ENCODE measurements around the gene UCHL1.
"Not testable (repeated sequence)": the region's sequence is repeated elsewhere in the genome, so short reads cannot be mapped to it uniquely, and the experiment has no call there.

Gene UCHL1

DNA sequence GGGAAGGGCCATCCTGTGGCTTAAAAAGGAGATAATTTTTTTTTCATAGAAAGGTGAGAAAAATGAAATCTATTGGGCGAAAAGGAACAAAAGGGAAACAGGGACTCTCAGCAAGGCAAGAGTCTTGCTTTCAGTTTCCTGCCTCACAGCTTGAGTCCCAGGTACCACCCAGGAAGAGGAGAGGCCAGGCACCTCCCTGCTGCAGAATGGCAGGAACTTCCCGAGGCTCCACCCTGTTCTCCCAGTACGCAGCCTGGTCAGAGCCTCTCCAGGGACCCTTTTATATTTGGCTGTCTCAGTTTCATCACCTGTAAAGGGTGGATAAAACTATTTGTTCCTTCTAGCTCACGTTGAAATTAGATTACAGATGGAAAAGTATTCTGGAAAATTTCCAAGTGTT lies 33.8 kb downstream of the UCHL1 start:
- no peak for DNase-seq (ENCODE audit: low read depth)

DNA sequence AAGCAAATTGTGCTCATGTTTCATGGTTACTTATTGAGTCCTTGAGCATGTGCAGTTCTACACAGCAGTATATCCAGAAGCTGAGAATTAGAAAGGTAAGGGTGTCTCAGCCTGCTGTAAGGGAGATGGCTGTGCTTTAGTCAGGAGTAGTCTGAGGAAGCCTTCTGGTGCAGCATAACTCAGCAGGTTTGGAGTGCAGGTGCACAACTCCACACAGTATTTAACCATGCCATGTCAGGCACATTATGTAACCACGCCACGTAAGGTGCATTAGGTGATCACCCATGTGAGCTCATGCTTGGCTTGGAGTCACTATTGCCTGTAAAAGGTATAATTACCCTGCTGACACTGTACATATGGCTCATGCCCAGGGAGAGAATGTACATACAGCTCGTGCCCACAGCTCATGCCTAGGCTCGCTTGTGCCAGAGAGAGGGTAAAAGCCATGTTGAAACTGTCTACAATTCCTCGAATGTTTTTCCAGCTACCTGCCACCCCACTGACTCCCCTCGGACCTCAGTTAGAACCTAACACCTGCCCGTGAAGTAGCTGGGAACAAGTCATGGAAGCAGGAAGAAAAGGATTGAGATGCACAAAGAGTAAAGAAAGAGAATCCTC lies 37.8 kb downstream of the UCHL1 start:
- no peak for DNase-seq (ENCODE audit: low read depth)

DNA sequence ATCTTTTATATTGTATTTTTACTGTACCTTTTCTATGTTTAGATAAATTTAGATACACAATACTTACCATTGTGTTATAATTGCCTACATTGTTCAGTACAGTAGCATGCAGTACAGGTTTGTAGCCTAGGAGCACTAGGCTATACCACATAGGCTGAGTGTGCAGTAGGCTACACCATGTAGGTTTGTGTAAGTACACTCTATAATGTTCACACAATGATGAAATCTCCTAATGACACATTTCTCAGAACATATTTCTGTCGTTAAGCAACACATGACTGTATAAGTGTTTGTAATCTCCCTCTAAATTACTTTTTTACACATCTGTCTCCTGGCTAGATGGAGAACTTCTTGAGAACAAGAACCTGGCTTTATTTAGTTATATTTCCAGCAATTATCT lies 40.3 kb downstream of the UCHL1 start:
- no peak for DNase-seq (ENCODE audit: low read depth)

GRCh38 chr4:41297832-41298231 lies 41.1 kb downstream of the UCHL1 start:
- no peak for DNase-seq (ENCODE audit: low read depth)

DNA sequence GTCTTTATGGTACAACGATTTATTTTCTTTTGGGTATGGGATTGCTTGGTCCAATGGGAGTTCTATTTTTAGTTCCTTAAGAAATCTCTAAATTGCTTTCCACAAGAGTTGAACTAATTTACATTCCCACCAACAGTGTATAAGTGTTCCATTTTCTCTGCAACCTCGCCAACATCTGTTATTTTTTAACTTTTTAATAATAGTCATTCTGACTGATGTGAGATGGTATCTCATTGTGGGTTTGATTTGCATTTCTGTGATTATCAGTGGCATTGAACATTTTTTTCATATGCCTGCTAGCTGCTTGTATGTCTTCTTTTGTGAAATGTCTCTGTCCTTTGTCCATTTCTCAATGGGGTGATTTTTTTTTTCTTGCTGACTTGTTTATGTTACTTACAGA lies 42.8 kb downstream of the UCHL1 start:
- DNase-seq (ENCODE audit: low read depth) = no peak

DNA sequence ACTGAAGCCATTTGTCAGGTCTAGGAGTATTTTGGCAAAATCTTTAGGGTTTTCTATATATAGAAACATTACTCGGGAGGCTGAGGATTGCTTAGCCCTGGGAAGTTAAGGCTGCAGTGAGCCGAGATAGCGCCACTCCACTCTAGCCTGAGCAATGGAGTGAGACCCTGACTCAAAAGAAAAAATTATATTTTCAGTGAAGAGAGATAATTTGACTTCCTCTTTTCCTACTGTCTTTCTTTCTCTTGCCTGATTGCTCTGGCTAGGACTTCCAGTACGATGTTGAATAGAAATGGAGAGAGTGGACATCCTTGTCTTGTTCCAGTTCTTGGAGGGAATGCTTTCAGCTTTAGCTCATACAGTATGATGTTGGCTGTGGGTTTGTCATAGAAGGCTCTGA lies 44.4 kb downstream of the UCHL1 start:
- no peak for DNase-seq (ENCODE audit: low read depth)

DNA sequence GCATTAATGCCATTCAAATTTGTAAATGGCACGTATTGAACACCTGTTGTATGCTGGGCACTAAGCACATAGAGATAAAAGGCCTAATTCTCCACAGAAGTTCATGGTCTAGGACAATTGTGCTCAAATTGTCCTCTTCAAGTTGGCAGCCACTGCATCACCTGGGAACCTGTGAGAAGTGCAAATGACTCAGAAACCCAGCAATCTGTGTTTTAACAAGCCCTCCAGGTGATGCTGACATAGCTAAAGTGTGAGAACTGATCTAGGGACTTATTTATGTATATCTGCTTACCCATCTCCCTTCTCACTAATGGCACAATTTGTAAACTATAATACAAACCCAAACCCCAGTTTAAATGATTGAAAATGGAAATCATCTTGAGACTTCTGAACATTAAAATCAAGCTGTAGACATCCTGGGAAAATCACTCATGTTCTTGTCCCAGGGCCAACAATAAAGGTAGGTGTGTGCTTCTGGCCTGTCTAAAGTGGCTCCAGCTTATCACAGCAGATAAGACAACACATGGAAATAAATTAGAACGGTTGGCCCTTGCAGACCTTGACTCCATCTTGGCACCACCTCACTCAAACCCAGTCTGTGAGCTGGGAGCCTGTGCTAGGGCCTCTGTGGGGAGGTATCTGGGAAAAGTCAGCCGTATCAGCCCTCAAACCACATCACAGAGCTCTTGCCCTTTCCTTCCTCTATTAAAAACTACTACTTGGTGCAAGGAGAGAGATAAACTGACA lies 46.8 kb downstream of the UCHL1 start:
- DNase-seq (ENCODE audit: low read depth) = no peak

- no peak for DNase-seq (ENCODE audit: low read depth)
Measured at GRCh38 chr4:41304221-41304620, 47.5 kb downstream of the UCHL1 start.

DNA sequence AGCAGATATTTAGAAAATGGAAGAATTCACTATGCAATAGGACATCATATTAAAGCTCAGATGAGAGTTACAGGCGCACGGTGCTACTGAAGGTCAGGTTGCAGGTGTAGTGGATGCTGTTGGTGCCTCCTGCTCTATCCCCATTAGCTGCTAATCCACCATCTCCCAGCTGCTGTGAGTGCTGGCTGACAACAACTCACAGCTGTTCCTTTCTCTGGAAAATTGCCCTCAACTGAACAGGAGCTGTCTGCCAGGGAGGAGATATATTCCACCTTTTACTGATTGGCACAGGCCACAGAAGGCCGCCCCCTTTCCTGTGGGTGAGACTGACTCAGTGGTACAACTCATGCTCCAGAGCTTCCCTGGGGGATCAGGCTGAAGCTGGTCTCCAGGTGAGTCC lies 48.7 kb downstream of the UCHL1 start:
- no peak for DNase-seq (ENCODE audit: low read depth)

DNA sequence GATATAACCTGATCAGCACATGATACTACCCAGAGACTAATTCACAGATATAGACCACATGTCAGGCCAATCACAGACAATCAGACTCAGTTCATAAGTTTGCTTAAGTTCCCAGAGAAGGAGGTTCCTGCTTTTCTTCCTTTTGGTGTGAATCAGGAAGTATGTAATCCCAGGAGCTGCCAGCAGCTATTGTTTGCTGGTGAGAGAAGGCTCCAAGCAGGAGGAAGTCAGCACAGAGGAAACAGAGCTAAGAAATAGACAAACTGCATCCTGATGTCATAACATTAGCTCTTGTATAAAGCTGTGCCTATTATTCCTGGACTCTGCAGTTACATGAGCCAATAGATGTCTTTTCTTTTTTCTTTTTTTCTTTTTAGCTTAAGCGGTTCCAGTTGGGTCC lies 50.9 kb downstream of the UCHL1 start:
- DNase-seq (ENCODE audit: low read depth) = no peak

DNA sequence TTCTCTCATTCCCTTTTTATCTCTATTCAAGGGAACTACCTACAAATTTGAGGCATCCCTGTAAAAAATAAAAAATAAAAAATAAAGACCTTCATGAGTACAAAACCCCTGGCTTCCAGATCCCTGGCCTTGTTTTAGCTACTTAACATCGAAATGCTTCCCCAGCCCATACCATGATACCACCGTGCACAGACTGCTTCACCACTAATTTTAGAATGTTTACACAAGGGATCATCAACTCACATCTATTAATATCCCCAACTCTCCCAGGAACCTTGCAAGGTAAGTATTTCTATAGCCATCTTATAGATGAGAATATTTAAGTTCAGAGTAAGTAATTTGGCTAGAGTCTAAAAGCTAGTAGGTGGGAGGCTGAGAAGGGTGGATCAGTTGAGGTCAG lies 51.7 kb downstream of the UCHL1 start:
- no peak for DNase-seq (ENCODE audit: low read depth)

DNA sequence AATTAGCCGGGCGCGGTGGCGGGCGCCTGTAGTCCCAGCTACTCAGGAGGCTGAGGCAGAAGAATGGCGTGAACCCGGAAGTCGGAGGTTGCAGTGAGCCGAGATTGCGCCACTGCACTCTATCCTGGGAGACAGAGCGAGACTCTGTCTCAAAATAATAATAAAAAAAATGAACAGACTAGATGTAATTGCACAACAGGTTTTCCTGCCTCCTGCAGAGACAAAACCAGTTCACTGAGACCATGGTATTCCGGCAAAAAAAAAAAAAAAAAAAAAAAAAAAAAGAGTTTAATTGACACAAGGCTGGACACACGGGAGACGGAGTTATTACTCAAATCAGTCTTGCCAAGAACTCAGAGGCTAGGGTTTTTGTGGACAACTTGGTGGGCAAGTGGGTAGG lies 58.7 kb downstream of the UCHL1 start:
- DNase-seq (ENCODE audit: low read depth) = not testable (repeated sequence)

DNA sequence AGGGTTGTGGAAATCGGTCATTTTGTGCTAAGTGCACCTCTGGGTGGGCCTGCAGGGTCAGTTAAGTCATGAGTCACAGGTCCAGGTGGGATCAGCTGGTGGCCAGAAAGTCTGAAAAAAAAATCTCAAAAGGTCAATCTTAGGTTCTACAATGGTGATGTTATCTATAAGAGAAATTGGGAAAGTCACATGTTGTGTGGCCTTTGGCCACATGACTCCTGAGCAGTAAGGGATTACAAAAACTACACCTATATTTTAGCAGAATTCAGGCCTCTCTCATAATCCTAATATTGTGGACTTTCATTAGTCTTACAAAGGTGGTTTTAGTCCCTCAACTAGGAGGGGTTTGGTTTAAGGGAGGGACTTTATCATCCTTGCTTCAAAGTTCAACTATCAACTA lies 59.1 kb downstream of the UCHL1 start:
- no peak for DNase-seq (ENCODE audit: low read depth)
